Calu3 (cell line): ENCODE results near the gene PRMT5. TPM values are rescaled to one million over a fixed set of nuclear protein-coding genes. Genes with fewer than 3 reads are reported as not detected.

ENCODE experiments used
- BruUV-seq: library from RNA; stranded (reverse); fragments of 400-500 nt; replicated peaks from 2 replicates; lab custom pipeline; 2021; lab: Mats Ljungman, UMichigan
- CTCF ChIA-PET: fragments of 300-600 bp; sonication (Branson Sonifier 250); formaldehyde crosslinking; loops from one replicate; lab custom pipeline; 2022; ENCODE audit warnings: antibody characterized with exemption; lab: Charles Lee
- DNase-seq: peaks from one replicate; pipeline ENCODE4 v3.0.0; 2022
- H3K27ac Mint-ChIP-seq: one replicate; pipeline ENCODE4 v1.8.0; 2022; ENCODE audit warnings: mixed read lengths; ENCODE audit not compliant: unreplicated experiment
- H3K27me3 Mint-ChIP-seq: one replicate; pipeline ENCODE4 v1.8.0; 2022; ENCODE audit warnings: mixed read lengths; ENCODE audit not compliant: unreplicated experiment
- H3K36me3 Mint-ChIP-seq: one replicate; pipeline ENCODE4 v1.8.0; 2022; ENCODE audit warnings: mild to moderate bottlenecking, moderate library complexity, mixed read lengths; ENCODE audit not compliant: insufficient read depth, unreplicated experiment
- H3K4me1 Mint-ChIP-seq: one replicate; pipeline ENCODE4 v1.8.0; 2022; ENCODE audit warnings: mild to moderate bottlenecking, low read depth, mixed read lengths; ENCODE audit not compliant: unreplicated experiment
- H3K4me3 Mint-ChIP-seq: one replicate; pipeline ENCODE4 v1.8.0; 2022; ENCODE audit warnings: mild to moderate bottlenecking, low read depth, moderate library complexity, mixed read lengths; ENCODE audit not compliant: unreplicated experiment
- H3K9me3 Mint-ChIP-seq: one replicate; pipeline ENCODE4 v1.8.0; 2022; ENCODE audit warnings: low read depth, mixed read lengths; ENCODE audit not compliant: unreplicated experiment
- CTCF ChIP-seq: fragments of 200-600 bp; IDR thresholded peaks from one replicate; pipeline ENCODE4 v1.8.0; 2022; ENCODE audit warnings: antibody characterized with exemption; ENCODE audit not compliant: unreplicated experiment
- intact Hi-C: fragments of 100-400 bp; cut with micrococcal nuclease; formaldehyde crosslinking; loops from one replicate; pipeline ENCODE4 v1.10.0; 2022; ENCODE audit not compliant: unreplicated experiment
- total RNA-seq: library from RNA; stranded (reverse); gene quantifications from 2 replicates; pipeline ENCODE4 v1.2.3, GENCODE V29; 2022

Gene PRMT5
- total RNA-seq, 1 experiment from 2014 or later, result 101 TPM

GRCh38 chr14:22923746-22924145 is 5.4 kb downstream of the PRMT5 start:
- Mint-ChIP-seq H3K36me3 (peaks cover 38% of the 10 kb centered on the region), H3K4me1 (peaks cover 21% of the 10 kb centered on the region), H3K27ac (no peak overlapping the region), H3K9me3 (no peaks in the 10 kb centered on the region), H3K4me3 (no peak overlapping the region), H3K27me3 (no peaks in the 10 kb centered on the region)
- no peak for DNase-seq
- BruUV-seq, result no TSS peak
- intact Hi-C loops, result no loop called here
- TF ChIP-seq CTCF, result no peak
- CTCF ChIA-PET, result no interaction called here

DNA sequence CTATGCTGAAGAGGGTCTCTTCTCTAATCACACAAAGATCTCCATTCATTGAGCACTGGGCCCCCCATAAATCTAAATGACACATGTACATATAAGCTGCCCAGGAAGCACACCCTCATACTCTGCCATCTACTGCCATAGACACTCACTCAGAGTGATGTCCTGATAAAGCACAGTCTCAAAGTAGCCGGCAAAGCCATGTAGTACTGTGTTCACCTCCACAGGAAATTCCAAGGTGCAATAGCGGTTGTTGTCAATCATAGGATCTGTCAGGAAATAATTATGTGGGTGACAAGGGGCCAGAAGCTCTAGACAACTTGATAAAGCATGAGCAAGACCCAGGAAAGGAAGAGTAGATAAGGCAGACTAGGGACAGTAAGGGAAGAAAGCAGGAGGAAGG is 6.9 kb downstream of the PRMT5 start:
- H3K27ac Mint-ChIP-seq, result no peak overlapping the region
- BruUV-seq, result no TSS peak
- CTCF ChIA-PET, result no interaction called here

DNA sequence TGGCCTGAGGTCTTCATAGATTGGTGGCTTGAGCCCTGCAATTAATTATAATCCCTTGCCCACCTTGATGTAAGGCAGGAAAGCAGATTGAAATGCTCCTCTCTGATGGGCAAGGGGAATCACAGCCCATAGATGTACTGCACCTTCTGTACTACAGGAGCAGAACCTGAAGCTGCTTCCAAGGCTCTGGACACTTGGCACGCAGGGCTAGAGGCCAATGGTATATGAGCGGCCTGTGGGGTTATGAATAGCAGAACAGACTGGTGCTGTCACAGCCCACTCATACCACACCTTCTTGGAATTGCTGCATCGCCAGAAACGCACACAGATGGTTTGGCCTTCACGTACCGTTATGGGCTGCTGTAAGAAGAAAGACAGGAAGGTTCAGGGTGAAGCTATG is 8.5 kb downstream of the PRMT5 start:
- Mint-ChIP-seq H3K36me3 (peaks cover 61% of the 10 kb centered on the region), H3K4me3 (no peak overlapping the region), H3K9me3 (no peaks in the 10 kb centered on the region), H3K27me3 (no peaks in the 10 kb centered on the region), H3K4me1 (peaks cover 22% of the 10 kb centered on the region), H3K27ac (no peak overlapping the region)
- intact Hi-C loops, result no loop called here
- no TSS peak for BruUV-seq
- no peak for DNase-seq
- TF ChIP-seq CTCF, result no peak
- CTCF ChIA-PET, result no interaction called here

More for the DNA sequence above, 6.9 kb downstream of the PRMT5 start:
- H3K27me3 Mint-ChIP-seq, result no peaks in the 10 kb centered on the region
- no peak for DNase-seq
- no peak for TF ChIP-seq CTCF
- H3K9me3 Mint-ChIP-seq, result no peaks in the 10 kb centered on the region
- H3K4me1 Mint-ChIP-seq, result peaks cover 28% of the 10 kb centered on the region
- H3K36me3 Mint-ChIP-seq, result peaks cover 52% of the 10 kb centered on the region
- intact Hi-C loops, result no loop called here
- no peak overlapping the region for H3K4me3 Mint-ChIP-seq

DNA sequence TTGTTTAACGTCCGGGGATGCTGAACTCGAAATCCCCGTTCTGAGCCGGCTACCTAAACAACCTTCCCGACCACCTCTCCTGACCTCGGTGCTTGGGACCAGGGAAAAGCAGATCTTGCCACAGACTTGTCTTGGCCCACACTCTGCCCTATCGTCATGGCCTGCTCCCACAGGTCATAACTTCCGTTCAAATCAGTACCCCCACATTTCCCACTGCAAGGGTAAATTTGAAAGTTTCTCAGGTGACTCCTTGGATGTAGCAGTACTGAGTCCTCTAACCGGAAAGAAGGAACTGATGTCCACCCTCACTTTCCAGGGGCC is 9.6 kb downstream of the PRMT5 start:
- intact Hi-C loops, result no loop called here

More for the DNA sequence above, 9.6 kb downstream of the PRMT5 start:
- peaks cover 22% of the 10 kb centered on the region for H3K4me1 Mint-ChIP-seq
- H3K27me3 Mint-ChIP-seq, result no peaks in the 10 kb centered on the region
- no peaks in the 10 kb centered on the region for H3K9me3 Mint-ChIP-seq
- no peak overlapping the region for H3K27ac Mint-ChIP-seq
- TF ChIP-seq CTCF, result no peak
- H3K4me3 Mint-ChIP-seq, result peak overlapping the region; percentile 88
- DNase-seq, result no peak
- TSS peak; percentile 90 for BruUV-seq
- CTCF ChIA-PET, result interaction anchor here (0.6 to 1.4 kb wide), 4 partner anchors 8 to 100 kb away, joined by 3 to 4 read pairs (median 3); partner anchors contain the start of genes AJUBA and PRMT5
- H3K36me3 Mint-ChIP-seq, result peaks cover 61% of the 10 kb centered on the region
